Body of pancreas (tissue), 4 donors: ENCODE data around the gene TMEM82.

Experiments used
- CTCF ChIP-seq, 7 experiments: fragments of 450-650 bp in 4 of 7; fragments of 200-600 bp in 3 of 7; sonication (generic) in 3 of 7; IDR thresholded peaks; one replicate each; pipeline ENCODE4 v1.5.1; 2016 to 2019; ENCODE audit warnings: antibody characterized with exemption in 7 of 7
- POLR2A ChIP-seq, 3 donors: fragments of 450-650 bp; IDR thresholded peaks; one replicate each; pipeline ENCODE4 v1.6.1; 2016; ENCODE audit warnings: antibody characterized with exemption in 3 of 3, mild to moderate bottlenecking in 2 of 3

GRCh38 chr1:15703562-15703961 is 38.7 kb upstream of the TMEM82 start:
- TF ChIP-seq POLR2A (IDR thresholded peaks at IDR 0.05) (peak in 1 of 3 donors; percentile 10), CTCF (IDR thresholded peaks at IDR 0.05) (no peak)
